Measurements from ENCODE around the gene RPA1.
"Not testable (repeated sequence)": the region's sequence is repeated elsewhere in the genome, so short reads cannot be mapped to it uniquely, and the experiment has no call there.

Gene RPA1

GRCh38 chr17:1880851-1881630, 51.2 kb downstream of the RPA1 start:
- no peak for TF ChIP-seq CTCF (IDR thresholded peaks at IDR 0.05; ENCODE audit: low read depth, low read length)
- DNase-seq (ENCODE audit: extremely low read depth, low read depth): no peak

DNA sequence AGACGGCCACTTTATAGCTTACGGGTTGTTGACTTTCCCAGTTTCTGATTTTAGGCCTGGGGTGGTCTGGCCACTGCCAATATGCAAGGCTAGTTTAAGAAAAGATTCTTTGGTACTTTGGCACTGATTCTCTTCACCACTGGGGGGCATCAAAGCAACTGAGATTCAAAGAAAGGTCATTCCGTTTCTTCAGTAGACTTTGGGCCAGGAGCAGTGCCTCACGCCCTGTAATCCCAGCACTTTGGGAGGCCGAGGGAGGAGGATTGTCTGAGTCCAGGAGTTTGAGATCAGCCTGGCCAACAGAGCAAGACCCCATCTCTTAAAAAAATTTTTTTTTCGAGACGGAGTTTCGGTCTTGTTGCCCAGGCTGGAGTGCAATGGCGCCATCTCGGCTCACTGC, 53.0 kb downstream of the RPA1 start:
- peak; percentile 51 for TF ChIP-seq CTCF (IDR thresholded peaks at IDR 0.05; ENCODE audit: low read depth, low read length)
- no peak for DNase-seq (ENCODE audit: extremely low read depth, low read depth)

DNA sequence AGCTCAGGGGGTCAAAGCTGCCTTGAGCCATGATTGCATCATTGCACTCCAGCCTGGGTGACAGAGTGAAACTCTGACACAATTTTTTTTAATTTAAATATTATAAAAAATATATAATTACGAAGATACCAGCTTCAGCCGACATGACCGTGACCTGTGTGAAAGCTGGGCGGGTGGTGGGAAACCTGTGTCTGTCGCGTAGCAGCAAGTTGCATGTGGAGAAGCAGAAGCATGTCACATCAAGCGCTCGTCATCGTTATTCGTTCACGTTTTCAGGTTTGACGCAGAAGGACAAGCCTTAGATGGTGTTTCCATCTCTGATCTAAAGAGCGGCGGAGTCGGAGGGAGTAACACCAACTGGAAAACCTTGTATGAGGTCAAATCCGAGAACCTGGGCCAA, 53.7 kb downstream of the RPA1 start:
- TF ChIP-seq CTCF (IDR thresholded peaks at IDR 0.05; ENCODE audit: low read depth, low read length): no peak
- DNase-seq (ENCODE audit: extremely low read depth, low read depth): no peak

GRCh38 chr17:1888741-1889140, 58.9 kb downstream of the RPA1 start:
- DNase-seq (ENCODE audit: extremely low read depth, low read depth): no peak
- TF ChIP-seq CTCF (IDR thresholded peaks at IDR 0.05; ENCODE audit: low read depth, low read length): no peak

GRCh38 chr17:1890758-1891450, 61.1 kb downstream of the RPA1 start:
- TF ChIP-seq CTCF (IDR thresholded peaks at IDR 0.05; ENCODE audit: low read depth, low read length): no peak
- no peak for DNase-seq (ENCODE audit: extremely low read depth, low read depth)

GRCh38 chr17:1894753-1895339, 65.0 kb downstream of the RPA1 start:
- no peak for DNase-seq (ENCODE audit: extremely low read depth, low read depth)
- no peak for TF ChIP-seq CTCF (IDR thresholded peaks at IDR 0.05; ENCODE audit: low read depth, low read length)

DNA sequence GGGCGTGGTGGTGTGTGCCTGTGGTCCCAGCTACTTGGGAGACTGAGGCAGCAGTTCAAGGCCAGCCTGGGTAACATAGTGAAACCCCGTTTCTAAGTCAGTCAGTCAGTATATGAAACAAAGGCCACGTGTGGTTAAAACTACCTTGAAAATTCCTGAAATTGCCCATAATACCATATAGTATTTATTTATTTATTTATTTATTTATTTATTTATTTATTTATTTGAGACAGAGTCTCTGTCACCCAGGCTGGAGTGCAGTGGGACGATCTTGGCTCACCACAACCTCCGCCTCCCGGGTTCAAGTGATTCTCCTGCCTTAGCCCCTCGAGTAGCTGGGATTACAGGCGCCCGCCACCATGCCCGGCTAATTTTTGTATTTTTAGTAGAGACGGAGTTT, 65.7 kb downstream of the RPA1 start:
- DNase-seq (ENCODE audit: extremely low read depth, low read depth): not testable (repeated sequence)

All from AG09319 (cell line).